Ovary (tissue), 9 donors: ENCODE data around the gene TOP2B. TPM values are rescaled to one million over a fixed set of nuclear protein-coding genes. Genes with fewer than 3 reads are reported as not detected.

Experiments used
- DNase-seq, 5 donors: peaks; one replicate each; pipeline ENCODE4 v3.0.0-alpha.2; 2019 to 2020
- H3K27ac ChIP-seq, 2 donors: fragments of 200-600 bp; one replicate each; pipeline versions ENCODE4 v1.5.1 to v1.8.0; 2019 to 2022
- H3K27me3 ChIP-seq: fragments of 200-600 bp; one replicate; pipeline ENCODE4 v1.8.0; 2022
- H3K36me3 ChIP-seq: fragments of 200-600 bp; sonication (generic); one replicate; pipeline ENCODE4 v1.5.1; 2019
- H3K4me1 ChIP-seq: one replicate; pipeline ENCODE4 v1.8.1; 2013; ENCODE audit warnings: mild to moderate bottlenecking, moderate library complexity; ENCODE audit not compliant: insufficient read depth
- H3K4me3 ChIP-seq: fragments of 200-600 bp; sonication (generic); one replicate; pipeline ENCODE4 v1.5.1; 2017
- H3K9me3 ChIP-seq, 2 donors: fragments of 200-600 bp in 1 of 2; sonication (generic) in 1 of 2; one replicate each; pipeline versions ENCODE4 v1.5.1 to v1.8.1; 2013 to 2019; ENCODE audit warnings: mild to moderate bottlenecking in 1 of 2, moderate library complexity in 1 of 2
- EP300 ChIP-seq: sonication (generic); formaldehyde crosslinking; IDR thresholded peaks from one replicate; pipeline ENCODE4 v1.6.1; 2017; ENCODE audit warnings: antibody characterized with exemption
- POLR2A ChIP-seq: fragments of 450-650 bp; IDR thresholded peaks from one replicate; pipeline ENCODE4 v1.6.1; 2017; ENCODE audit warnings: antibody characterized with exemption, mild to moderate bottlenecking, moderate library complexity
- WGBS, 3 donors: extraction: QIAGEN DNeasy Blood & Tissue Kit in 1 of 3; methylation state at CpG; one replicate each; pipeline versions ENCODE4 v1.1.5 to v1.1.7; 2013 to 2017; 5-methylcytosine and 5-hydroxymethylcytosine counted together
- intact Hi-C, 4 donors: fragments of 100-400 bp; cut with DNase I; formaldehyde crosslinking; loops; one replicate each; pipeline versions ENCODE4 v1.11.0 to v1.15.1; 2022 to 2023
- polyA plus RNA-seq, 2 donors: library from polyadenylated mRNA; stranded (reverse); fragments of 200-250 nt in 1 of 2; fragments of 350-450 nt in 1 of 2; fragmentation: Illumina TruSeq in 1 of 2; extraction: RNeasy Lipid Tissue Mini Kit (QIAGEN cat#74804) in 1 of 2; gene quantifications; one replicate each; pipeline ENCODE4 v1.2.3, GENCODE V29; 2013 to 2014
- total RNA-seq, 7 donors: library from RNA; depleted of rRNA in 2 of 7; stranded (reverse); fragments of >200 nt in 2 of 7; fragmentation: NEBNext Ultra II Directional in 3 of 7; extraction: Animal tissue kit (Norgen Biotek cat#: 25700) in 3 of 7; gene quantifications; one replicate each; pipeline versions ENCODE4 v1.1.0 to v1.2.4, GENCODE V29; 2016 to 2023
- TF ChIP-seq, protein P1 (sequence below), 3 donors: fragments of 450-650 bp in 2 of 3; fragments of 200-600 bp in 1 of 3; IDR thresholded peaks; one replicate each; pipeline versions ENCODE4 v1.5.1 to v1.8.0; 2016 to 2022; ENCODE audit warnings: antibody characterized with exemption in 3 of 3, mild to moderate bottlenecking in 1 of 3
- donor health status: DM: no; HTN: no; CAD: no; lungs with moderate emphysema.
- donor health status: DM: no; HTN: no; CAD: no.
- donor health status: Bipolar disorder and iron deficiency.
- donor health status: DM: yes; HTN: yes; CAD: no.
- donor health status: DM: no; HTN: no; CAD: no.
- donor health status: DM: yes; HTN: yes; CAD: no.

The TOP2B gene
- total and polyA plus RNA-seq, 9 donors, result 65.3 to 134 (median 98.2) TPM

DNA sequence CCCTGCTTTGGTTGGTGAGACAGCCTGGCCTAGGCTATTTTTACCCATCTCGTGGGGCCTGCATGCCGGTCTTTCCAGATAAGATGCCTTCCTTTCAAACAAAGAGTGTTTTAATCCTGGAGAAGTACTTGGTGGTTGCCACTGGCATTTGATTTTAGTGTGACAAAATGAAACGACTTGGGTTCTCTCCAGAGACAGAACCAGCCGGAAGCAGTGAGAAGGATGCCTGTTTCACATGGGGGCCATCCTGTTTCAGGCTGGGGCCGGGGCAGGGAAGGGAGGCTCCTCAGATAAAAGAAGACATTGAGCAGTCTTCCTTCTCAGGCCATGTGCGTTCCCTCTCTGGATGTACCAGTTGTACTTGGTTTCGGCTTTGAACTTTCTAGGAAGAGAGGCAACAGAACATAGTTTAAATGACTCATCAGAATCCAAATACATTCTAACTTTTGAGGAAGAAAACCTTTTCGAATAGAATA lies 74.9 kb downstream of the TOP2B start:
- H3K36me3 ChIP-seq, result no peaks in the 10 kb centered on the region
- no peaks in the 10 kb centered on the region for H3K27me3 ChIP-seq
- TF ChIP-seq EP300, result no peak
- TF ChIP-seq, protein P1, sequence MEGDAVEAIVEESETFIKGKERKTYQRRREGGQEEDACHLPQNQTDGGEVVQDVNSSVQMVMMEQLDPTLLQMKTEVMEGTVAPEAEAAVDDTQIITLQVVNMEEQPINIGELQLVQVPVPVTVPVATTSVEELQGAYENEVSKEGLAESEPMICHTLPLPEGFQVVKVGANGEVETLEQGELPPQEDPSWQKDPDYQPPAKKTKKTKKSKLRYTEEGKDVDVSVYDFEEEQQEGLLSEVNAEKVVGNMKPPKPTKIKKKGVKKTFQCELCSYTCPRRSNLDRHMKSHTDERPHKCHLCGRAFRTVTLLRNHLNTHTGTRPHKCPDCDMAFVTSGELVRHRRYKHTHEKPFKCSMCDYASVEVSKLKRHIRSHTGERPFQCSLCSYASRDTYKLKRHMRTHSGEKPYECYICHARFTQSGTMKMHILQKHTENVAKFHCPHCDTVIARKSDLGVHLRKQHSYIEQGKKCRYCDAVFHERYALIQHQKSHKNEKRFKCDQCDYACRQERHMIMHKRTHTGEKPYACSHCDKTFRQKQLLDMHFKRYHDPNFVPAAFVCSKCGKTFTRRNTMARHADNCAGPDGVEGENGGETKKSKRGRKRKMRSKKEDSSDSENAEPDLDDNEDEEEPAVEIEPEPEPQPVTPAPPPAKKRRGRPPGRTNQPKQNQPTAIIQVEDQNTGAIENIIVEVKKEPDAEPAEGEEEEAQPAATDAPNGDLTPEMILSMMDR (IDR thresholded peaks at IDR 0.05), result no peak
- WGBS, 3 donors, result 67 to 79% (median 77%) methylated on average over 8 of the region's 8 CpGs
- intact Hi-C loops, result loop anchor here in 3 of 4 donors (10.0 kb wide), 3 partner anchors 625 to 815 kb away; no protein-coding TSS in a partner anchor
- H3K9me3 ChIP-seq, result no peaks in the 10 kb centered on the region
- no peaks in the 10 kb centered on the region for H3K4me1 ChIP-seq
- no peak overlapping the region for H3K27ac ChIP-seq
- no peak for DNase-seq
- H3K4me3 ChIP-seq, result no peak overlapping the region

DNA sequence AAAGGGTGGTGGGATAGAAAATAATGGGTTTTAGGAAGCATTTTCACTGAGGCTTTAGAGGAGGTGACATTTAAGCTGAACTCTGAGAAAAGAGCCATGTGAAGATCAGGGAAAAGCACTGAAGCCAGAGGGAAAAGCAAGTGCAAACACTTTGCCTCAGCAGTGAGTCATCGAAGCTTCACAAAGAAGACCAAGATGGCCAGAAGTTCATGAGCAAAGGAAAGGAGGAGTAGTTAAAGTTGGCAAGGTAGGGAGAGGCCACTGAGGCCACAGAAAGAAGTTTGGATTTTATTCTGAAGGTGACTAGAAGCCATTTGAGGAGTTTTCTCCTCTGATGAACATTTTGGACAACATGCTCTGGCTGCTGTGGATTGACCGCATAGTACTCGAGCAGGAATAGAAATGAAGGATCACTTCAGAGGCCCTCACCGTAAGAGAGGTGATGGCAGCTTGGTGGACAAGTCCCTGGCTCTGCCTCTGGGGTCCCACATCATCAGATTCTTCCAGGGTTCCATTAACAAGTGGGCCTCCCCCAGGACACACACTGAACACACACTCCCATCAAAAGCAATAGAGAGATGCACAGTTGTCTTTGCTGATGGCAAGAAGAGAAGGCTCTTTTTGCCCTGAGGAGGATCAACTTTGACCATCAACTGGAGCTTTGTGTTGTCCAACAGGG lies 75.5 kb downstream of the TOP2B start:
- H3K27ac ChIP-seq, result no peak overlapping the region
- intact Hi-C loops, result no loop called here
- TF ChIP-seq, protein P1 (IDR thresholded peaks at IDR 0.05), result no peak
- no peak for TF ChIP-seq POLR2A
- TF ChIP-seq EP300, result no peak
- H3K27me3 ChIP-seq, result no peaks in the 10 kb centered on the region
- H3K9me3 ChIP-seq, result no peaks in the 10 kb centered on the region
- 92 to 95% (median 94%) methylated on average over 4 of the region's 4 CpGs for WGBS, 3 donors
- no peak for DNase-seq
- no peak overlapping the region for H3K4me3 ChIP-seq
- no peaks in the 10 kb centered on the region for H3K36me3 ChIP-seq
- no peaks in the 10 kb centered on the region for H3K4me1 ChIP-seq

DNA sequence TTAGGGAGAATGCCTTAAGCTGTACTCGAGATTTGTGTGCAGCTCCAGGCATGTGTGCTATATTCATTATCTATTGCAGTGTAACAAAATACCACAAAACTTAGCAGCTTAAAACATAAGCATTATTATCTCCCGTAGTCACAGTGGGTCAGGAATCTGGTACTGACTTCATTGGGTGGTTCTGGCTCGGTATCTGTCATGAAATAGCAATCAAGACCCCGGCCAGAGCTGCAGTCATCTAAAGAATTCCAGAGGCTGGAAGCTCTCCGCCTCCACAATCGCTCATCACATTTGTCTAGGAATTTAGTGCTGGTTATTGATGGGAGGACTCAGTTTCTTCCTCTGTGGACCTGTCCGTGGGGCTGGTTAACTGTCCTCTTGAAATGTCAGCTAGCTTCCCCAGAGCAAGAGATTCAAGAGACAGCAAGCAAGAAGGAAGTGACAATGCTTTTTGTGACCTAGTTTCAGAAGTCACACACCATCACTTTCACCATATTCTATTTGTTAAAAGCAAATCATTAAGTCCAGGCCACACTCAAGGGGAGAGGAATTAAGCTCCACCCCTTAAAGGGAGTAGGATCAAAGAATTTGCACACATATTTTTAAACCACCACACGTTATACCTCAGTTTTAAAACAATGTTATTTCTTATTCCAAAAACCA lies 76.1 kb downstream of the TOP2B start:
- TF ChIP-seq EP300 (no peak), POLR2A (no peak)
- TF ChIP-seq, protein P1 (IDR thresholded peaks at IDR 0.05), result no peak
- Histone ChIP-seq H3K4me3 (no peak overlapping the region), H3K36me3 (no peaks in the 10 kb centered on the region), H3K27me3 (no peaks in the 10 kb centered on the region), H3K9me3 (no peaks in the 10 kb centered on the region), H3K4me1 (no peaks in the 10 kb centered on the region), H3K27ac (no peak overlapping the region)
- intact Hi-C loops, result no loop called here
- DNase-seq, result no peak
- WGBS, 3 donors, result 74 to 82% (median 80%) methylated on average over 8 of the region's 8 CpGs

- no peaks in the 10 kb centered on the region for H3K9me3 ChIP-seq
- WGBS, 3 donors, result 95 to 99% (median 99%) methylated on average over 2 of the region's 2 CpGs
- no peaks in the 10 kb centered on the region for H3K36me3 ChIP-seq
- H3K27ac ChIP-seq, result no peak overlapping the region
- H3K27me3 ChIP-seq, result no peaks in the 10 kb centered on the region
- DNase-seq, result no peak
- intact Hi-C loops, result no loop called here
- no peak overlapping the region for H3K4me3 ChIP-seq
- H3K4me1 ChIP-seq, result no peaks in the 10 kb centered on the region
- no peak for TF ChIP-seq EP300
- no peak for TF ChIP-seq POLR2A
- TF ChIP-seq, protein P1 (IDR thresholded peaks at IDR 0.05), result no peak
These were observed 76.7 kb downstream of the TOP2B start for GRCh38 chr3:25587975-25588374.
